ENCODE data around the gene NFATC2.

The NFATC2 gene

GRCh38 chr20:51429696-51430095 lies 112.8 kb downstream of the NFATC2 start:
- no peak for DNase-seq (ENCODE audit: low read depth)

- DNase-seq (ENCODE audit: low read depth), result no peak
Observed at GRCh38 chr20:51429144-51429482, 113.4 kb downstream of the NFATC2 start.

- peak; percentile 79 for DNase-seq (ENCODE audit: low read depth)
Observed at GRCh38 chr20:51428401-51429143, 113.9 kb downstream of the NFATC2 start.

GRCh38 chr20:51427651-51428291 lies 114.7 kb downstream of the NFATC2 start:
- no peak for DNase-seq (ENCODE audit: low read depth)

GRCh38 chr20:51426718-51427650 lies 115.5 kb downstream of the NFATC2 start:
- DNase-seq (ENCODE audit: low read depth), result no peak

- DNase-seq (ENCODE audit: low read depth), result no peak
Observed at GRCh38 chr20:51425347-51426106, 117.0 kb downstream of the NFATC2 start.

GRCh38 chr20:51424270-51425117 lies 118.0 kb downstream of the NFATC2 start:
- no peak for DNase-seq (ENCODE audit: low read depth)

GRCh38 chr20:51423810-51424209 lies 118.7 kb downstream of the NFATC2 start:
- DNase-seq (ENCODE audit: low read depth), result no peak

- no peak for DNase-seq (ENCODE audit: low read depth)
Observed at GRCh38 chr20:51423290-51423667, 119.2 kb downstream of the NFATC2 start.

- no peak for DNase-seq (ENCODE audit: low read depth)
Observed at GRCh38 chr20:51422514-51423289, 119.8 kb downstream of the NFATC2 start.

- DNase-seq (ENCODE audit: low read depth), result no peak
Observed at GRCh38 chr20:51420805-51421204, 121.7 kb downstream of the NFATC2 start.

- DNase-seq (ENCODE audit: low read depth), result no peak
Observed at GRCh38 chr20:51420111-51420510, 122.4 kb downstream of the NFATC2 start.

GRCh38 chr20:51419646-51420045 lies 122.9 kb downstream of the NFATC2 start:
- no peak for DNase-seq (ENCODE audit: low read depth)

- no peak for DNase-seq (ENCODE audit: low read depth)
Observed at GRCh38 chr20:51419231-51419630, 123.3 kb downstream of the NFATC2 start.

GRCh38 chr20:51418137-51418529 lies 124.4 kb downstream of the NFATC2 start:
- no peak for DNase-seq (ENCODE audit: low read depth)

GRCh38 chr20:51417250-51418136 lies 125.0 kb downstream of the NFATC2 start:
- DNase-seq (ENCODE audit: low read depth), result no peak

- no peak for DNase-seq (ENCODE audit: low read depth)
Observed at GRCh38 chr20:51416532-51417249, 125.8 kb downstream of the NFATC2 start.

GRCh38 chr20:51413857-51414256 lies 128.7 kb downstream of the NFATC2 start:
- no peak for DNase-seq (ENCODE audit: low read depth)
